Retinal pigment epithelial cell (primary cell): ENCODE results near the gene PSD4.

ENCODE experiments used
- DNase-seq: peaks from one replicate; pipeline ENCODE4 v3.0.0-alpha.2; 2010; ENCODE audit warnings: low read depth
- H3K4me3 ChIP-seq: 2 replicates; pipeline ENCODE4 v1.5.1; 2011; ENCODE audit warnings: mild to moderate bottlenecking, low read length, control low read depth, moderate library complexity
- CTCF ChIP-seq: conservative IDR thresholded peaks from 2 replicates; pipeline ENCODE4 v1.5.1; 2011; ENCODE audit warnings: low read depth, low read length, control low read depth, inconsistent platforms

The PSD4 gene

GRCh38 chr2:113209011-113209645, 35.4 kb downstream of the PSD4 start:
- no peak for TF ChIP-seq CTCF
- DNase-seq: no peak
- H3K4me3 ChIP-seq: no peak overlapping the region

- TF ChIP-seq CTCF: no peak
- H3K4me3 ChIP-seq: no peak overlapping the region
Measured at GRCh38 chr2:113209646-113210171, 35.9 kb downstream of the PSD4 start.

GRCh38 chr2:113211226-113212105, 37.7 kb downstream of the PSD4 start:
- no peak overlapping the region for H3K4me3 ChIP-seq
- DNase-seq: no peak
- no peak for TF ChIP-seq CTCF

More at GRCh38 chr2:113209646-113210171, 35.9 kb downstream of the PSD4 start:
- no peak for DNase-seq

- TF ChIP-seq CTCF: no peak
- H3K4me3 ChIP-seq: no peak overlapping the region
- DNase-seq: no peak
Measured at GRCh38 chr2:113212245-113213060, 38.7 kb downstream of the PSD4 start.

- no peak overlapping the region for H3K4me3 ChIP-seq
- TF ChIP-seq CTCF: no peak
- DNase-seq: no peak
Measured at GRCh38 chr2:113213061-113213930, 39.5 kb downstream of the PSD4 start.

- no peak for DNase-seq
- no peak for TF ChIP-seq CTCF
- no peak overlapping the region for H3K4me3 ChIP-seq
Measured at GRCh38 chr2:113214141-113214540, 40.4 kb downstream of the PSD4 start.
